ENCODE measurements around the gene HERC2.
"Not testable (repeated sequence)": the region's sequence is repeated elsewhere in the genome, so short reads cannot be mapped to it uniquely, and the experiment has no call there.

GRCh38 chr15:28136236-28136904 is 185.6 kb downstream of the HERC2 start:
- TF ChIP-seq CTCF, POLR2A (IDR thresholded peaks at IDR 0.05): not testable (repeated sequence)
